IMR-90 (cell line): ENCODE data around the gene SNAP29. TPM values are rescaled to one million over a fixed set of nuclear protein-coding genes. Genes with fewer than 3 reads are reported as not detected.
"Not testable (repeated sequence)": the region's sequence is repeated elsewhere in the genome, so short reads cannot be mapped to it uniquely, and the experiment has no call there.

Experiments used
- ATAC-seq: fragments of 200-7000 bp; cut with Tn5 transposase; 2 replicates; pipeline ENCODE4 v1.9.1; 2020; ENCODE audit warnings: low read depth, mild to moderate bottlenecking, moderate library complexity
- BruUV-seq: library from RNA; stranded (reverse); fragments of 400-500 nt; replicated peaks from 2 replicates; lab custom pipeline; 2021; lab: Mats Ljungman, UMichigan
- CTCF ChIA-PET: fragments of 300-600 bp; formaldehyde crosslinking; extraction: SDS; loops from one replicate; lab custom pipeline; 2021; ENCODE audit warnings: antibody characterized with exemption; lab: Yijun Ruan, JAX
- POLR2A ChIA-PET: fragments of 300-600 bp; sonication (Branson Sonifier 250); formaldehyde crosslinking; loops from one replicate; lab custom pipeline; 2022; ENCODE audit warnings: antibody characterized with exemption; ENCODE audit not compliant: unreplicated experiment; lab: Charles Lee
- DNase-seq: peaks from one replicate; pipeline ENCODE4 v3.0.0; 2013
- H2AFZ ChIP-seq: replicated peaks from 2 replicates; pipeline ENCODE3; 2013; ENCODE audit warnings: low read length, mild to moderate bottlenecking; ENCODE audit not compliant: poor library complexity
- H2AK5ac ChIP-seq: 2 replicates; pipeline ENCODE4 v1.6.1; 2013; ENCODE audit warnings: low read depth, low read length, inconsistent platforms
- H2AK9ac ChIP-seq: replicated peaks from 2 replicates; pipeline ENCODE3; 2013; ENCODE audit warnings: mild to moderate bottlenecking, low read depth, low read length, moderate library complexity; ENCODE audit not compliant: poor library complexity
- H2BK120ac ChIP-seq: 2 replicates; pipeline ENCODE4 v1.6.1; 2013; ENCODE audit warnings: low read depth, low read length, inconsistent platforms
- H2BK15ac ChIP-seq: 3 replicates; pipeline ENCODE4 v1.6.1; 2013; ENCODE audit warnings: low read depth, low read length, inconsistent platforms
- H2BK20ac ChIP-seq: 2 replicates; pipeline ENCODE4 v1.6.1; 2013; ENCODE audit warnings: low read depth, mild to moderate bottlenecking, inconsistent platforms, low read length, moderate library complexity
- H2BK5ac ChIP-seq: 2 replicates; pipeline ENCODE4 v1.6.1; 2013; ENCODE audit warnings: mild to moderate bottlenecking, low read depth, low read length, inconsistent platforms; ENCODE audit not compliant: poor library complexity, severe bottlenecking
- H3K14ac ChIP-seq: replicated peaks from 2 replicates; pipeline ENCODE4 v1.6.1; 2013; ENCODE audit warnings: low read depth, low read length, inconsistent platforms
- H3K18ac ChIP-seq: 2 replicates; pipeline ENCODE4 v1.6.1; 2013; ENCODE audit warnings: low read depth, low read length, control low read depth
- H3K23ac ChIP-seq: 2 replicates; pipeline ENCODE4 v1.6.1; 2013; ENCODE audit warnings: low read depth, low read length, inconsistent platforms
- H3K27ac ChIP-seq: 2 replicates; pipeline ENCODE4 v1.5.1; 2013; ENCODE audit warnings: mild to moderate bottlenecking, control low read depth, low read length; ENCODE audit not compliant: insufficient read depth
- H3K27me3 ChIP-seq: 2 replicates; pipeline ENCODE4 v1.6.1; 2013; ENCODE audit warnings: low read length; ENCODE audit not compliant: control insufficient read depth, insufficient read depth
- H3K36me3 ChIP-seq: 2 replicates; pipeline ENCODE4 v1.6.1; 2013; ENCODE audit warnings: low read length, mixed read lengths; ENCODE audit not compliant: control insufficient read depth, insufficient read depth
- H3K4ac ChIP-seq: 2 replicates; pipeline ENCODE4 v1.6.1; 2013; ENCODE audit warnings: low read depth, low read length, inconsistent platforms
- H3K4me1 ChIP-seq: 2 replicates; pipeline ENCODE4 v1.6.1; 2013; ENCODE audit warnings: low read length, mixed read lengths; ENCODE audit not compliant: control insufficient read depth, insufficient read depth
- H3K4me2 ChIP-seq: 2 replicates; pipeline ENCODE4 v1.6.1; 2013; ENCODE audit warnings: low read depth, mild to moderate bottlenecking, control low read depth, low read length, moderate library complexity
- H3K4me3 ChIP-seq: 2 replicates; pipeline ENCODE4 v1.5.1; 2013; ENCODE audit warnings: low read depth, mild to moderate bottlenecking, control low read depth, low read length, moderate library complexity; ENCODE audit not compliant: insufficient read depth
- H3K56ac ChIP-seq: 2 replicates; pipeline ENCODE4 v1.6.1; 2013; ENCODE audit warnings: low read length, inconsistent platforms; ENCODE audit not compliant: insufficient read depth; ENCODE audit errors: extremely low read depth
- H3K79me1 ChIP-seq, 2 experiments: 2 replicates each; pipeline ENCODE4 v1.6.1; 2013; ENCODE audit warnings: low read length in 2 of 2, inconsistent platforms in 1 of 2, low read depth in 1 of 2
- H3K9ac ChIP-seq: 2 replicates; pipeline ENCODE4 v1.6.1; 2013; ENCODE audit warnings: low read depth, low read length, control low read depth
- H3K9me1 ChIP-seq: 2 replicates; pipeline ENCODE4 v1.6.1; 2013; ENCODE audit warnings: low read length, inconsistent platforms; ENCODE audit not compliant: insufficient read depth
- H3K9me3 ChIP-seq: 2 replicates; pipeline ENCODE4 v1.6.1; 2013; ENCODE audit warnings: low read length; ENCODE audit not compliant: control insufficient read depth, insufficient read depth
- H4K20me1 ChIP-seq: 2 replicates; pipeline ENCODE4 v1.6.1; 2013; ENCODE audit warnings: low read length, inconsistent platforms; ENCODE audit not compliant: insufficient read depth
- H4K5ac ChIP-seq: 2 replicates; pipeline ENCODE4 v1.6.1; 2013; ENCODE audit warnings: mild to moderate bottlenecking, low read depth, low read length, control low read depth
- H4K8ac ChIP-seq, 2 experiments: 2 replicates each; pipeline ENCODE4 v1.6.1; 2013; ENCODE audit warnings: low read depth in 2 of 2, low read length in 2 of 2, control low read depth in 1 of 2, inconsistent platforms in 1 of 2
- H4K91ac ChIP-seq: 2 replicates; pipeline ENCODE4 v1.6.1; 2013; ENCODE audit warnings: low read depth, low read length, inconsistent platforms; ENCODE audit not compliant: insufficient read depth
- BHLHE40 ChIP-seq: fragments of 150-350 bp; IDR thresholded peaks from 2 replicates; pipeline ENCODE4 v1.6.1; 2016; ENCODE audit warnings: mild to moderate bottlenecking, low read depth, low read length
- CTCF ChIP-seq: conservative IDR thresholded peaks from 2 replicates; pipeline ENCODE4 v1.5.1; 2012; ENCODE audit warnings: mild to moderate bottlenecking, low read depth, low read length, improper control_type of control experiment
- WGBS, 2 experiments: methylation state at CpG; one replicate each; pipeline versions ENCODE4 v1.1.5 to v1.1.7; 2013; ENCODE audit warnings: missing lambda C conversion rate in 2 of 2; ENCODE audit not compliant: insufficient read length in 1 of 2; ENCODE audit errors: extremely low coverage in 2 of 2; 5-methylcytosine and 5-hydroxymethylcytosine counted together
- dilution Hi-C: fragments of 300-500 bp; cut with HindIII; formaldehyde crosslinking; loops from one replicate; pipeline ENCODE4 v1.14.3; 2018; ENCODE audit warnings: low sequenced_read_pairs; ENCODE audit not compliant: unreplicated experiment
- in situ Hi-C: fragments of 300-500 bp; cut with MboI; formaldehyde crosslinking; loops from 3 replicates; pipeline ENCODE4 v1.14.3; 2019; ENCODE audit warnings: low sequenced_read_pairs, inconsistent platforms, mixed read lengths
- intact Hi-C: fragments of 100-400 bp; cut with micrococcal nuclease; formaldehyde crosslinking; loops from 2 replicates; pipeline ENCODE4 v1.10.0; 2022
- polyA plus RNA-seq, 3 experiments: library from polyadenylated mRNA; depleted of rRNA; stranded (reverse); fragments of >200 nt; gene quantifications; 2 replicates each; pipeline ENCODE4 v1.2.3, GENCODE V29; 2012; ENCODE audit warnings: low replicate concordance in 1 of 3
- total RNA-seq: library from RNA; depleted of rRNA; stranded (reverse); fragments of >200 nt; gene quantifications from 2 replicates; pipeline ENCODE4 v1.2.3, GENCODE V29; 2012

SNAP29 gene
- total and polyA plus RNA-seq, 2 of the 4 experiments (the other 2 are of a cell fraction), result 10.6 to 29.5 TPM

GRCh38 chr22:20836987-20837823, 21.6 kb upstream of the SNAP29 start:
- Histone ChIP-seq H2BK5ac (no peak overlapping the region), H3K23ac (no peak overlapping the region), H4K20me1 (peaks cover 5% of the 10 kb centered on the region; the same call in 1 of the 2 replicates), H3K4me1 (0 out of 2 replicates have a peak, but pooled peaks cover 2% of the 10 kb centered on the region), H4K5ac (no peak overlapping the region), H3K27me3 (no peaks in the 10 kb centered on the region), H3K79me1 (peaks cover 21 to 61% of the 10 kb centered on the region in 2 experiments), H4K91ac (no peak overlapping the region), H3K36me3 (peaks cover 13% of the 10 kb centered on the region), H2BK15ac (no peak overlapping the region), H2AK5ac (no peak overlapping the region), H2BK20ac (no peak overlapping the region), H3K14ac (no peak overlapping the region), H3K18ac (no peak overlapping the region), H3K9me3 (no peaks in the 10 kb centered on the region), H3K27ac (no peak overlapping the region), H3K4me3 (no peak overlapping the region), H2AK9ac (no peak overlapping the region), H3K4me2 (no peak overlapping the region), H4K8ac (no peak overlapping the region), H2BK120ac (no peak overlapping the region), H2AFZ (no peak overlapping the region), H3K9ac (no peak overlapping the region), H3K56ac (no peak overlapping the region), H3K4ac (no peak overlapping the region), H3K9me1 (peaks cover 11% of the 10 kb centered on the region; the same call in 1 of the 2 replicates)
- no peak for TF ChIP-seq CTCF
- TF ChIP-seq BHLHE40, result no peak
- WGBS, 2 experiments, result no CpG with 5 or more reads among the region's 2 CpGs
- ChIA-PET POLR2A (no interaction called here), CTCF (no interaction called here)
- in situ Hi-C loops (no loop called here), intact Hi-C loops (no loop called here), dilution Hi-C loops (no loop called here)
- DNase-seq, result no peak
- no TSS peak for BruUV-seq
- ATAC-seq, result no peak

- H3K56ac ChIP-seq, H2BK15ac ChIP-seq, dilution Hi-C loops, in situ Hi-C loops, H3K9ac ChIP-seq, H4K91ac ChIP-seq, intact Hi-C loops, H3K36me3 ChIP-seq, H3K4me2 ChIP-seq, H3K4ac ChIP-seq, BruUV-seq, H2AK5ac ChIP-seq, ATAC-seq, H3K9me3 ChIP-seq, H4K5ac ChIP-seq, H3K18ac ChIP-seq, H2BK20ac ChIP-seq, H2BK120ac ChIP-seq, H3K4me3 ChIP-seq, H3K23ac ChIP-seq, H3K27me3 ChIP-seq, POLR2A ChIA-PET, H2AK9ac ChIP-seq, H3K14ac ChIP-seq, H2BK5ac ChIP-seq, H3K27ac ChIP-seq, H2AFZ ChIP-seq, CTCF ChIA-PET, DNase-seq, H4K8ac ChIP-seq, H3K4me1 ChIP-seq: not testable (repeated sequence)
- 100% methylated on average over 5 of the region's 10 CpGs; no CpG with 5 or more reads in 1 of the 2 experiments for WGBS, 2 experiments
- Histone ChIP-seq H3K9me1 (peaks cover 17% of the 10 kb centered on the region), H3K79me1 (peaks cover 31 to 69% of the 10 kb centered on the region in 2 experiments), H4K20me1 (peaks cover 17% of the 10 kb centered on the region; the same call in 1 of the 2 replicates)
These were observed 19.5 kb upstream of the SNAP29 start for GRCh38 chr22:20839354-20839753.
